22Rv1 (cell line): ENCODE results near the gene KBTBD12.

Source experiments
- H3K27ac ChIP-seq: fragments of 450-650 bp; 2 replicates; pipeline ENCODE4 v1.5.1; 2017
- ZFX ChIP-seq: fragments of 450-650 bp; IDR thresholded peaks from 2 replicates; pipeline ENCODE4 v1.6.1; 2017; ENCODE audit warnings: antibody characterized with exemption, borderline replicate concordance
- TF ChIP-seq, protein P1 (sequence below): fragments of 450-650 bp; IDR thresholded peaks from 2 replicates; pipeline ENCODE4 v1.5.1; 2017; ENCODE audit warnings: mild to moderate bottlenecking

Gene KBTBD12

DNA sequence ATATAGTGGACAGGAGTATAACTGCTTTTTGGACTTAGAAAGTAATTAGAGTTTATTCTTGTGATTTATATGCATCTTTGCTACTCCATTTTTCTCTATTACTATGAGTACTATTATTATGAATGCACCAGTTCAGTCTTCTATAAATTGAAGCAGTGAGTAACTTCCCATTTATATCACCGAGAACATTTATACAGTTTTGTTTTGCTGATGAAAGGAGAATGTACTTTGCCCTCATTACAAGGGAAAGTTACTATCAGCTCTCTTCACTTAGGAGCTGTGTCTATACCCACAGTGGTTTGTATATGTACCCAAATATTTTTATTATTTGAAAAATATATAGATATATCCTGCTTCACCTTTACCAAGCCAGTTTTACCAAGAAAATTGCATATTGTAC, 5.7 kb downstream of the KBTBD12 start:
- no peak overlapping the region for H3K27ac ChIP-seq
- TF ChIP-seq, protein P1, sequence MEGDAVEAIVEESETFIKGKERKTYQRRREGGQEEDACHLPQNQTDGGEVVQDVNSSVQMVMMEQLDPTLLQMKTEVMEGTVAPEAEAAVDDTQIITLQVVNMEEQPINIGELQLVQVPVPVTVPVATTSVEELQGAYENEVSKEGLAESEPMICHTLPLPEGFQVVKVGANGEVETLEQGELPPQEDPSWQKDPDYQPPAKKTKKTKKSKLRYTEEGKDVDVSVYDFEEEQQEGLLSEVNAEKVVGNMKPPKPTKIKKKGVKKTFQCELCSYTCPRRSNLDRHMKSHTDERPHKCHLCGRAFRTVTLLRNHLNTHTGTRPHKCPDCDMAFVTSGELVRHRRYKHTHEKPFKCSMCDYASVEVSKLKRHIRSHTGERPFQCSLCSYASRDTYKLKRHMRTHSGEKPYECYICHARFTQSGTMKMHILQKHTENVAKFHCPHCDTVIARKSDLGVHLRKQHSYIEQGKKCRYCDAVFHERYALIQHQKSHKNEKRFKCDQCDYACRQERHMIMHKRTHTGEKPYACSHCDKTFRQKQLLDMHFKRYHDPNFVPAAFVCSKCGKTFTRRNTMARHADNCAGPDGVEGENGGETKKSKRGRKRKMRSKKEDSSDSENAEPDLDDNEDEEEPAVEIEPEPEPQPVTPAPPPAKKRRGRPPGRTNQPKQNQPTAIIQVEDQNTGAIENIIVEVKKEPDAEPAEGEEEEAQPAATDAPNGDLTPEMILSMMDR, result no peak
- TF ChIP-seq ZFX, result no peak

DNA sequence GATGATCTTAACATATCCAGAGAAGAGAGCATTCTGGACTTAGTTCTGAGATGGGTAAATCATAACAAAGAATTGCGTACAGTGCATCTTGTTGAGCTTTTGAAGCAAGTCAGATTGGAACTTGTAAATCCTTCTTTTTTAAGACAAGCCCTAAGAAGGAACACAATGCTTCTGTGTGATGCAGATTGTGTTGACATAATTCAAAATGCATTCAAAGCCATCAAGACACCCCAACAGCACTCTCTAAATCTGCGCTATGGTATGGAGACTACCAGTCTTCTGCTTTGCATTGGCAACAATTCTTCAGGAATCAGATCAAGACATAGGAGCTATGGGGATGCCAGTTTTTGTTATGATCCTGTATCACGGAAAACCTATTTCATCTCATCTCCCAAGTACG, 8.6 kb downstream of the KBTBD12 start:
- H3K27ac ChIP-seq, result no peak overlapping the region
- TF ChIP-seq ZFX, result no peak
- TF ChIP-seq, protein P1, result no peak

DNA sequence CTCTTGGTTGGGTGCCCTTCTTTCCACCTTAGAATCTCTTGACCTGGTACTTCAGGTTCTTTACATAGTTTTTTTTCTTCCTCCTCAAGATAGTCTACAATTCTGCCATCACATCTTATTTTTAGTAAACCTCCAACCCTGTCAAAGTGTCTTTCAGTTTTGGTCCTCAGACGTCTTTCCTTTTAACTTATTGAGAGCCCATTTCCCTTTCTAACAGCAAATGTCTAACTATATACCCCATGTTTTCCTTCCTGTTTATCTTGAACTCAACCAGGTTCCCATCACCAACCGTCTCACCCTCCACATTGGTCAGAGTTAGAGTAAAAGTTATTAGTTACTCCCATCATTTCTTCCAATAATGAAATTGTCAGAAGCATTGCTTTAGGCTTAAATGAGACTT, 10.4 kb downstream of the KBTBD12 start:
- H3K27ac ChIP-seq, result no peak overlapping the region
- no peak for TF ChIP-seq ZFX
- TF ChIP-seq, protein P1, result no peak

DNA sequence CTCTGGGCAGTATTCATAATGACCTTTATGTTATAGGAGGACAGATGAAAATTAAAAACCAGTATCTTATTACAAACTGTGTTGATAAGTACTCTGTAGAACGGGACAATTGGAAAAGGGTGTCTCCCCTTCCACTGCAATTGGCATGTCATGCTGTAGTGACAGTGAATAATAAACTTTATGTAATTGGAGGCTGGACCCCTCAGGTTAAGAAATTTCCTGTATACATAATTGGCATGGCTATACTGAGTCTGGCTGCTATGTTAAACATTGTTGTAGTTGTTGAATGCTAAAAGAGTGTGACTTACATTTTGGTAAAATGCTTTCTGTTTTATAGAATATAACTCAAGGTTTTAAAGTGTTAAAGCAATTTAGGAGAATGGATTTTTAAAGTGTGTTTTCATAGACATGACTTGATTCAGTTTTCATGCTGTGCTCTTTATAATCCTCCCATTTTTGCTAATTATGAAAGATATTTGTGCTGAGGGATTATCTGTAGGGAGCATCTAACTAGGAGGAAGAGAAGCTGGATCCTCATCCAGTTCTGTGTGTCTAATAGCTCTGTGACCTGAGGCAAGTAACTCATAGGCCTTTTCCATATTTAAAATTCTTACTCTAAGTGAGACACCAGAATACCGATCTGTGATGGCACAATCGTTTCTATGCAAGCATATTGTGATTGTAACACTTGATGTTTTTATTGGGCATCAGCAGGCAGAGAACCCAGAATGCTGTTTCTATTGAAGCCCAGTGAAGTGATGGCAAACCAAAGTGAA, 13.0 kb downstream of the KBTBD12 start:
- no peak overlapping the region for H3K27ac ChIP-seq
- TF ChIP-seq ZFX, result no peak
- TF ChIP-seq, protein P1, result no peak

DNA sequence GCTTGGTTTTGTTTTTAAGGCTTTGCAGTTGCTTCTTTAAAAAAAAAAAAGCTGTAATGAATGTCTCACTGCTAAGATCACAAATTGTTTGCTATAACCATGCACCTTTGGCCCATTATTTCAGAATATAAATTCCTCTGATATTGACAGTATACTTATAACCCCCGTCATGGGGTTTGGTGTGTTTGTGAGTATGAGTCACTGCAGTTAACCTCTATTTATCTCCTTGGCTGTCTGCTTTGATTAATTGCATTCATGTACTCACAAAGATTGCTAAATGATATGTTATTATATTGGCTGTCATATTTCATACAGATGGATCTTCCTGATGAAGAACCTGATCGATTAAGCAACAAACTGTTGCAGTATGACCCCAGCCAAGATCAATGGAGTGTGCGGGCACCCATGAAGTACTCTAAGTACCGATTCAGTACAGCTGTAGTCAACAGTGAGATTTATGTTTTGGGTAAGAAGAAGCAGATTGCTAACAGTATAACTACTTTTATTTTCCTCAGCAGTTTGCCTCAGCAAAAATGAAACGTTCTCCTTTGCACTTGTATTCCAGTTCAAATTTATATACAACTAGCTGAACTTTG, 14.9 kb downstream of the KBTBD12 start:
- TF ChIP-seq, protein P1, result no peak
- TF ChIP-seq ZFX, result no peak

DNA sequence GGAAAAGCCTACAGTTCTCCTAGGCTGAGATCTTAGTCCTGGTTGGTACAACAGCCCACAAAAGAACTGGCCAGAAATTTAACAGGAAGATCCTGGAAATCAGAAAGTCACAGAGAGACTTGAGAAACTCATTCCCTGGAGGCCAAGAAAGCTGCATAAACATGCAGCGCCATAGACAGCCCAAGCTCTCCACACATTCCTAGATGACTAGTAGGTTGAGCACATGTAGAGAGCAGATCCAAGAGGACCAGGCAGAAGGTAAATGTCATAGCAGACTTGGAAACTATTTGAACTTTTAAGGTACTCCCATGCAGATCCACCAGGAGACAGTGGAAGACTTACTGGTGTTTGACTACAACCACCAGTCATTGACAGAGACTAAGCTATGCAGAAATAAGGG, 18.4 kb downstream of the KBTBD12 start:
- TF ChIP-seq ZFX, result no peak
- TF ChIP-seq, protein P1, result no peak
- H3K27ac ChIP-seq, result no peak overlapping the region

More for the DNA sequence above, 14.9 kb downstream of the KBTBD12 start:
- no peak overlapping the region for H3K27ac ChIP-seq

DNA sequence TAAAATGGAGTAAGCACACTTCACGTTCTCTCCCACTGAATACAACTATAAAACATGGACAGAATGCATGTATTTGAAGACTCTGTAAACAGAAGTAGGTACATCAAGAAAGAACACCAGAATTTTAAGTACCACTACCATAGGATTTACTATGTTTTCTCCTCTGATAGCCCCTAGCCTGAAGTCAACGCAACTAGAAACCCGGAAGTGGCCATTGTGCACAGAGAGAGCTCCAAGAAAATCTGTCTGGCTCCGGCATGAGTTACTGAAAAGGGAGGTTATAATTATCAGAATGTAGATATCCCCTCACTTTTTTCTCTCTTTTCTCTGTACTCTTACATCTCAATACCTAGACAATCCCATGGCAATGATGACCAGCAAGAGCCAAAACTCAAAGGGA, 23.8 kb downstream of the KBTBD12 start:
- no peak for TF ChIP-seq ZFX
- TF ChIP-seq, protein P1, result no peak
- no peak overlapping the region for H3K27ac ChIP-seq
